Lower leg skin (tissue), 4 donors: ENCODE data around the gene WDPCP. TPM values are rescaled to one million over a fixed set of nuclear protein-coding genes. Genes with fewer than 3 reads are reported as not detected.

Experiments
- DNase-seq, 2 donors: peaks; one replicate each; pipeline ENCODE4 v3.0.0-alpha.2; 2019; ENCODE audit warnings: low spot score in 2 of 2
- H3K4me3 ChIP-seq: fragments of 200-600 bp; sonication (generic); 2 replicates; pipeline ENCODE4 v1.5.1; 2017; ENCODE audit warnings: mild to moderate bottlenecking, low read depth; ENCODE audit not compliant: poor library complexity, severe bottlenecking
- CTCF ChIP-seq, 3 donors: fragments of 450-650 bp; IDR thresholded peaks; one replicate each; pipeline ENCODE4 v1.5.1; 2016; ENCODE audit warnings: antibody characterized with exemption in 3 of 3, mild to moderate bottlenecking in 3 of 3, moderate library complexity in 2 of 3
- POLR2A ChIP-seq, 2 donors: fragments of 450-650 bp; IDR thresholded peaks; one replicate each; pipeline ENCODE4 v1.6.1; 2016 to 2017; ENCODE audit warnings: antibody characterized with exemption in 2 of 2, mild to moderate bottlenecking in 1 of 2, moderate library complexity in 1 of 2
- WGBS, 2 donors: methylation state at CpG; one replicate each; pipeline ENCODE4 v1.1.5; 2018; 5-methylcytosine and 5-hydroxymethylcytosine counted together
- intact Hi-C: fragments of 100-400 bp; cut with DNase I; formaldehyde crosslinking; loops from one replicate; pipeline ENCODE4 v1.15.0; 2023; ENCODE audit warnings: low total_unique reads
- total RNA-seq, 4 donors: library from RNA; depleted of rRNA; stranded (reverse); fragments of >200 nt; gene quantifications; one replicate each; pipeline ENCODE4 v1.1.0, GENCODE V29; 2016

The WDPCP gene
- total RNA-seq, 4 donors from 2014 or later = 4.5 to 10.2 (median 5.5) TPM

GRCh38 chr2:63500398-63500797 is 87.9 kb downstream of the WDPCP start:
- TF ChIP-seq POLR2A (IDR thresholded peaks at IDR 0.05) (no peak), CTCF (IDR thresholded peaks at IDR 0.05) (no peak)
- intact Hi-C loops = no loop called here
- H3K4me3 ChIP-seq = no peak overlapping the region
- WGBS, 2 donors = 62 to 63% methylated on average over 1 of the region's 1 CpG
- DNase-seq = no peak

- no peak overlapping the region for H3K4me3 ChIP-seq
- DNase-seq = no peak
- intact Hi-C loops = no loop called here
- WGBS, 2 donors = 53 to 60% methylated on average over 2 of the region's 2 CpGs
- TF ChIP-seq CTCF (IDR thresholded peaks at IDR 0.05) = no peak
- no peak for TF ChIP-seq POLR2A (IDR thresholded peaks at IDR 0.05)
Observed at GRCh38 chr2:63497576-63497975, 90.7 kb downstream of the WDPCP start.

GRCh38 chr2:63494968-63495367 is 93.3 kb downstream of the WDPCP start:
- 97 to 100% methylated on average over 1 of the region's 1 CpG for WGBS, 2 donors

GRCh38 chr2:63494100-63494499 is 94.2 kb downstream of the WDPCP start:
- H3K4me3 ChIP-seq = no peak overlapping the region
- TF ChIP-seq CTCF (IDR thresholded peaks at IDR 0.05) (no peak), POLR2A (IDR thresholded peaks at IDR 0.05) (no peak)
- 89 to 91% methylated on average over 7 of the region's 7 CpGs for WGBS, 2 donors
- no peak for DNase-seq
- intact Hi-C loops = no loop called here

More at GRCh38 chr2:63494968-63495367, 93.3 kb downstream of the WDPCP start:
- no peak overlapping the region for H3K4me3 ChIP-seq
- intact Hi-C loops = no loop called here
- no peak for DNase-seq
- no peak for TF ChIP-seq CTCF (IDR thresholded peaks at IDR 0.05)
- TF ChIP-seq POLR2A (IDR thresholded peaks at IDR 0.05) = no peak

GRCh38 chr2:63488118-63488713 is 100.1 kb downstream of the WDPCP start:
- TF ChIP-seq POLR2A (IDR thresholded peaks at IDR 0.05) (no peak), CTCF (IDR thresholded peaks at IDR 0.05) (no peak)
- WGBS, 2 donors = 61 to 64% methylated on average over 2 of the region's 2 CpGs
- intact Hi-C loops = no loop called here
- no peak overlapping the region for H3K4me3 ChIP-seq
- DNase-seq = peak in 1 of 2 donors; percentile 16

GRCh38 chr2:63486861-63487290 is 101.4 kb downstream of the WDPCP start:
- H3K4me3 ChIP-seq = no peak overlapping the region
- DNase-seq = no peak
- intact Hi-C loops = no loop called here
- TF ChIP-seq POLR2A (IDR thresholded peaks at IDR 0.05) (no peak), CTCF (IDR thresholded peaks at IDR 0.05) (no peak)
- WGBS, 2 donors = 60 to 68% methylated on average over 2 of the region's 2 CpGs
